UCSD-AML1 (cell line): Measurements from ENCODE around the gene SLC4A7.
"Not testable (repeated sequence)": the region's sequence is repeated elsewhere in the genome, so short reads cannot be mapped to it uniquely, and the experiment has no call there.

Experiments
- DNase-seq: peaks from one replicate; lab custom pipeline; 2025; ENCODE audit not compliant: unreplicated experiment; lab: John Stamatoyannopoulos, UW

The SLC4A7 gene

DNA sequence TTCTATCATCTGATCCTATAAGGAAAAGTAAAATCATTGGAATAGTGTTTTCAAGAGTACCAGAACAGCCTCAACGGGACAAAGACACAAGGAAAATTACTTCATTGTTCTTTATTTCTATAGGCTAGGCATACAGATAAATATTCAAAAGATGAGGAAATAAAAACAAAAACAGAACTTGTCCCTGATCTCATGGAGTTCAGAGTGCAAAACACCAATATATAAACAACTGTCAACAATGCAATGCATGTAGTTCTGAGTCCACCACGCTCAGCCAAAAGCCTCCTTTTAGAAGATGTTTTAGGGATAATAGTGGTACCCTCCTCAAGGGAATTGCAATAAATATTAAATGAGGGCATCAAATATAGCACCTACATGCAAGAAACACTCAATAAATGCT is 4.6 kb upstream of the SLC4A7 start:
- DNase-seq = no peak

DNA sequence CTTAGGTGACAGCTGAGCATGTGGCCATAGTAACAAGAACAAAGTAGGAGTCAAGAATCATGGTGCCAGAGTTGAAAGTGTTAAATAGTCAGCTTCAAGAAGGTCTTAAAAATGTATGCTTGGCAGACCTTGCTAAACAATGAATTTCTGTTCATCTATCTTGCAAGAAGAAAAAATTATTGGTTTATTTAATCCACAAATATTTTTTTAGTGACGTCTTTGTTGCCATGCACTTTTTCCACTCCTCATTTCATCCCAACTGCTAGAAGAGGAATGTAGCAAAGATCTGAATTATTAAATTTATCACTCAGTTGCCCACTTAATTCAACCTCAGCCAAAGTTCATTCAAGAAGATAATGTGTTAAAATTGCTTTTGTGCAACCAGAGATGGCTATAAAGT is 3.2 kb upstream of the SLC4A7 start:
- DNase-seq = no peak

DNA sequence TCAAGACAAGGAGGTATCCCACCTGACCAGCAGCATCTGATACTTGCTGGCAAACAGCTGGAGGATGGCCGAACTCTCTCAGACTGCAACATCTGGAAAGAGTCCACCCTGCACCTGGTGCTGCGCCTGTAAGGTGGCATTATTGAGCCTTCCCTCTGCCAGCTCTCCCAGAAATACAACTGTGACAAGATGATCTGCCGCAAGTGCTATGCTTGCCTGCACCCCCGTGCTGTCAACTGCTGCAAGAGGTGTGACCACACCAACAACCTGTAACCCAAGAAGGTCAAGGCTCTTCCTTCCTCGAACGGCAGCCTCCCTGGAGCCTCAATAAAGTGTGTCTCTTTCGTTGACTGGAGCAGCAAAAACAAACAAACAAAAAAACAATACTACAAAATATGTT is 2.2 kb upstream of the SLC4A7 start:
- DNase-seq = no peak

DNA sequence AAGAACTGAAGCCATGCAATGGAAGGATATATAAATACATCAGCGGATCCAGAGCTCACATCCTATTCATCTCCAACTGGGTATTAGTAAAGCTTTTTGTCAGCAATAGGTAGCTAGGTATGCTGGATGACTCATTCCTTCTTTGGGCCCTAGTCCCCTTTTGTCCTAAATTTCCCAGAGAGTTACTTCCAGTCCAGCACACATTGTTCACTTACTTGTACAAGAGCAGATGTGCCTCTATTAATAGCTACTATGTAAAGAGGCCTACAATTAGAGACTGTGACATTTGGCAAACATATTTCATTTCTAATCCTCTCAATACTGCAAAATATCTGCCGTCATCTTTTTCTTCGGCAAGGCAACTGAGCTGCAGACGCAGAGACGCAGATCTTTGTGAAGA is 1.7 kb upstream of the SLC4A7 start:
- DNase-seq = no peak

DNA sequence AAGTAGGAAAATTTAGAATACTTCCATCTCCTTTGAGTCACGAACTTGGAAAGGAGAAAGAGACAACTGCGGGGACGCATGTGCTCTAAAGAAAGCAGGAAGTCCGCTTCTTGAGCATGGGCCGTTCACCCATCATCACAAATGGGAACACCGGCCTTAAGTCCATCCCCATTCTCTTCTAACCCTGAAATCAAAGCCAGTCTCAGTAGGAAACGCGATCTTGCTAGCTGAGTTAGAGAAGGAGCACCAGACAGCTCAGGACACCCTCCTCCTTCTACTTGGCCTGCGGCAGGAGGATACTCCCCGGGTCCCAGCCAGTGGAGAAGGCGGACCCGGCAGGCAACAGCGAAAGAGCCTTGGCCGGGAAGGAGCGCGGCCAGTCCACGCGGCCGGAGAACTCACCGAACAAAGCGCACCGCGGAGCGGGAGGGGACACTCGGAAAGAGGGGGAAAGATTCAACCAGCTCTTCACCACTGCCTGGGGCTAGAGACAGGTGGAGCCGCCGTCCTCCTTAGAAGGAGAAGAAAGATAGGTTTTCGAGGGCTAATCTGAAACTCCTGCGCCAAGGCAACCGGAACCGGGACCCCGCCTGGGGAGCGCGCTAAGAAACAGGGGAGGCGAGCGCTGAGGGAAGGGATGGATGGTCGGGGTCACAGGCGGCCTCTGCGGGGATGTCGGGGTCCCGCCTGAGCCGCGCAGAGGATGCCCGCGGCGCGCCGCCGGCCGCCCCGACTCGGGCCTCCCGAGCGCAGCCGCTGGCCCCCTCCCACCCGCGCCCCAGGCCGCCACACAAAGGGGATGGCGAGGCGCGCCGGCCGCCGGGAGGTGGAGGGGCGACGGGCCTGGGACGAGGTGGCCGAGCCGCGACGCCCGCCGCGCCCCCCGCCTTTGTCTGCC is 818 bp downstream of the SLC4A7 start:
- peak; percentile 57 for DNase-seq

DNA sequence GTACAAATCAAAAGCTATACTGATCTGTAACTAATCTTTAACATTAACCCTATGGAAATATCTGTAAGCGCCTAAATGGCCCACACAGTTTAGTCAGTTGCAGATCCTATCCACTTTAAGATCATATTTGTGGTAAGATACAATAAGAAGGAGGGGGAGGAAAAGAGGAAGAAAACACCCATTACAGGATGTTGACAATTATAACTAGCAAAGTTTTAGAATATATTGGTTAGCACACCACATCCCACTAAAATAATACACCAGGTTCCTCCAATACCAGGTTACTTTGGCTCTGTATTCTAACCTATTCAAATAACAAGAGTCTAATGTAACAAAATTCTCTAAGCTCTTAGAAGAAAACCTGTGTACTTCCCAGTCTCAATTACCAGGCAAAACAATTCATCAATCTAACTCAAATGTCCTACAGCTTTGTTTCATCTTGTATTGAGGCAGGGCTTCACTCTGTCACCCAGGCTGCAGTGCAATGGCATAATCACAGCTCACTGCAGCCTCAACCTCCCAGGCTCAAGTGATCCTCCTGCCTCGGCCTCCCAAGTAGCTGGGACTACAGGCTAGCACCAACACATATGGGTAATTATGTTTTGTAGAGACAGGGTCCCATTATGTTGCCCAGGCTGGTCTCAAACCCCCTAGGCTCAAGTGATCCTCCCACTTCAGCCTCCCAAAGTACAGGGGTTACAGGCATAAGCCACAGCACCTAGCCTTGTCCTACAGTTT is 4.2 kb downstream of the SLC4A7 start:
- DNase-seq = no peak

DNA sequence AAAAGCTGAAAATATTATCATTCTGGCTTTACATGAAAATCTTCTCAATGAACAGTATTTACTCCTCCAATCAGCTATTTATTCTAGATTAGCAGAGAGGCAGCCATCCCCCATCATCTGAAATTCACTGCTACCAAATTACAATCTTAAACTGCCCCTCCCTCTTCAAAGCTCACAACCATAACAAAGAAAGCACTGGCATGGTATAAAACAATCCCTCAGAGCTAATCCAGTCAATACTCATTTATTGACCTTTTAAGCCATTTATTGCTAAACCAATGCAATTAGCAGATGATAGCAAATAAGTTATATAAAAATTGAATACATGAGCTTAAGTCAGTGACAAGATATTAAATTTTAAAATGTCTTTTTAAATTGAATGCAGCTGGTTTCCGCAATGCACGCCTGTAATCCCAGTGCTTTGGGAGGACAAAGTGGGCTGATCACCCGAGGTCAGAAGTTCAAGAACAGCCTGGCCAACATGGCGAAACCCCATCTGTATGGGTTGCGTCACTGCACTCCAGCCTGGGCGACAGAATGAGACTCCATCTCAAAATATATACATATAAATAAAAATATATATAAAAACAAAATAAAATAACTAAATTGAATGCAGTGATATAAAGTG is 12.1 kb downstream of the SLC4A7 start:
- DNase-seq = no peak

DNA sequence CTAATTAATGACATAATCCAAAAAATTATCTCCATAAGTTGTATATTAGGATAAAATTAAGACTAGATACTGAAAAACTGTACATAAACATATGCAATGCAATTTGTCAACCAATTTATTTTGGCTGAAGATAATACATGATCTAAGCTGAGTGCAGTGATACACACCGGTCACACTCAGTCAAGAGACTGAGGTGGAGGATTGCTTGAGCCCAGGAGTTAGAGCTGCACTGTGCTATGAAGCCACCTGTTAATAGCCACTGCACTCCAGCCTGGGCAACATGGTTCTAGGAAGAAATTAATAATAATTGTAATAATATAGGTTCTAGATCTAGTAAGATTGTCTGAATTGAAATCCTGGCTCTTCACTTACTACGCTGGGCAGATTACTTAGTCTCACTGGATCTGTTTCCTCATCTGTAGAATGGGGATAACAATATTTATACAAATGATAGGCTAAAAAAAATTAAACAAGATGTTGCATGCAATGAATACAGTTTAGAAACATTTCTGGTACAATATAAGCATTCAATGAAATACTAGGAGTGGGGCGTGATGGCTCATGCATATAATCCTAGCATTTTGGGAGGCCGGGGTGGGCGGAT is 15.8 kb downstream of the SLC4A7 start:
- no peak for DNase-seq

DNA sequence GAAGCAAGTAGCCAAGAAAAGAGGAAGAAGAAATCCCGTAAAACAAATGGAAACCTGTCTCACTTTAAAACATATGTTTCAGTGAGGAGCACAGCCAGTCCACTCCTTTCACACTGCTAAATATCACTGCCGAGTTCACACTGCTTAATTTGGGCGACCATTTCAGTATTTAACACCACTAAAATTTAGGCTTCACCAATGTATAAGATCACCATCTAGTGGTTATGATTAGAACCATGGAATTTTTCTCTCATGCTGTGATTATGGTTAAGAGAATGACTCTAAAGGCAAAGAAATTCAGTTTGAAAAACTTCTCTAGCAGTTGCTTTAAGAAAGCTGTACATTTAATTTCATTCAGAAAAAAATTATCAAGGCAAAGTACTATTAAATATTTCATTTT is 16.6 kb downstream of the SLC4A7 start:
- DNase-seq = no peak

DNA sequence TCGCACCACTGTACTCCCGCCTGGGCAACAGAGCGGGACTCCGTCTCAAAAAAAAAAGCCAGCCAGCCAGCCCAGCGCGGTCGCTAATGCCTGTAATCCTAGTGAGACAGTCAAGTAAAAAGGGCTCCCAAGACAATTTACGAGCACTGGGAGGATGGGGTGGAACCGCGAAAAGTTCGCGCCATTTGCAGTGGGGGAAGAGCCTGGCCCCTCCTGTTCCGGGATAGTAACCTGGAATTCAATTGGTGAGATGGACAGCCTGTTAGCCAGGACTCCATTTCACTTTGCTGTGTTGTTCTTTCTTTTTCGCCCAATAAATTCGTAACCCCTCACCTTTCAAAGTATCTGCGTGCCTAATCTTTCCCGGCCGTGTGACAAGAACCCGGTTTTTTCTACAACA is 19.5 kb downstream of the SLC4A7 start:
- no peak for DNase-seq

DNA sequence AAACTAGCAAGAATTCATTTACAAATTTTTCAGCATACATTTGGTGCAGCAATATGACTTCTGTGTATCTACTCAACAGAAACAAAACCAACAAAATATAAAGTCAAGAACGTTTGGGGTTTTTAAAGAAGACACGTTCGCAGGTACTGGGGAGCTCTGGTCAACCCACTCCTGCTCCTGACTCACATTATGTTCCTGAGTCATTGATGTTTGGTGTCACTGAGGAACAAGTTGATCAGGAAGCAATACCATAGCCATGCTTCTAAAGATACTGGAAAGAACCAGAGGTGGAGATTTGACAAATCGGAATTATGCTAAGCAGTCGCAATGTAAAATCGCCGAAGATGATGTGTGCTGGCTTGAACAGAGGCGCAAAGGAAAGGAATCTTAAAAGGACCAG is 22.0 kb downstream of the SLC4A7 start:
- DNase-seq = no peak

DNA sequence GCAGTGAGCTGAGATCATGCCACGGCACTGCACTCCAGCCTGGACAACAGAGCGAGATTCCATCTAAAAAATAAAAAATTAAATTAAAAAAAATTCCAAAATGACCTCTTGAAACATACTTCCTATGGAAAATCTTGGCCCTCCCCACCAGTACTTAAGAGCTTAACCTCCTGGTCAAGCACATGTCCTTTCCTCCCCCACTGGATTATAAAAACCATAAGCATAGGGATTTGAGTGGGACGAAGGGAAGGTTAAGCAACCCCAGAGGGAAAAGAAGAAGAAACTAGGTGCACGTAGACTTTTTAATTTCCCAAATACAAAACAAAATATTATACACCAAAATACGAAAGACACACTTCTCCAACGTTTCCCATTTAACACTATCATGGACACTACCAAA is 25.3 kb downstream of the SLC4A7 start:
- no peak for DNase-seq

DNA sequence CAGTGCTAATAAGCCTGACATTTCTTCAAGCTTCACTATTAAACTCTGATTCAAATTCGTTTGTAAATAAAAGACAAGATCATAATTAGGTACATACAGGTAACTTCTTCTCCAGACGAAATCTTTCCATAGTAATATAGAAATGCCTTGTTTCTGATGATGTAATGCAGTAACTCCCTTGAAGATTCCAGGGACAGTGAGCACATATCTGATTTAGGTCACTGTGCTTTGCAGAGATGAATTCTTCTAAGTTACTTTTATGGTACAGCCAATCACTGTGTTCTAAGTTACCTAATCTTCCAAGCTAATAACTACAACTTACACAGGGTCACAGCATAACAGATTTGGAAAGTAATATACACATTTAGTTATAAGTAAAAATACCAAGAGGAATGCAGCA is 27.6 kb downstream of the SLC4A7 start:
- no peak for DNase-seq

DNA sequence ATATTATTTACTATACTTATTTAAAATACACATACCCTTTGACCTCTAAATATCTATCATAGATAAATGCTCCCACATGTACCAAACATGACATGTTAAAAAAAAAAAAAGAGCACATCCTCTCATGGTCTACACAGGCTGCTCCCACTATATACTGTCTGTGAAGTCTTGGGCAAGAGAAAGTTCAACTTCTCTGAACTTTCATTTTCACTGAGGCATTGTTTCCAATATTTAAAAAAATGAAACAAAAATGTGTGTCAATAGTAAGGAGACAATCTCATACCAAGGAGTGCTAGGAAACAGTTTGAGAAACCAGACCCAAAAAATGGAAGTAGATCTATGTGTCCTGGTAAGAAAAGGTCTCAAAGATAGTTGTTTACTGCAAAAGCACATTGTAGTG is 29.3 kb downstream of the SLC4A7 start:
- no peak for DNase-seq

DNA sequence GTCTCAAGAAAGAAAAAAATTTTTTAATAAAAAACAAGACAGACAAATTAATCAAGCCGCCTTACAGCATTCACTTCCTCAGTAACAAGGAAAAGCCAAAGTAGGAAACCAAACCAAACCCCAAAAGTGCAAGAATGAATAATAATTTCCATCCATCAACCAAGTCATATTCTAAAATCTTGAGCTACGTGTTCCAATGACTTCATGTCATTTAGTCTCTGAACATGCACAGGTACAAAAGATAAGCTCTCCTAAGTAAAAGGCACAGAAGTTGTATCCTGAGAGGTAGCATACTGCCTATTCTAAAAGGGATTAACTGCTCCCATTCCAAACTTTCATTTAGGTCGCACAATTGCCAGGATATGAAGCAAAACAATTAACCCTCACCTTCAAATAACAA is 29.7 kb downstream of the SLC4A7 start:
- no peak for DNase-seq

DNA sequence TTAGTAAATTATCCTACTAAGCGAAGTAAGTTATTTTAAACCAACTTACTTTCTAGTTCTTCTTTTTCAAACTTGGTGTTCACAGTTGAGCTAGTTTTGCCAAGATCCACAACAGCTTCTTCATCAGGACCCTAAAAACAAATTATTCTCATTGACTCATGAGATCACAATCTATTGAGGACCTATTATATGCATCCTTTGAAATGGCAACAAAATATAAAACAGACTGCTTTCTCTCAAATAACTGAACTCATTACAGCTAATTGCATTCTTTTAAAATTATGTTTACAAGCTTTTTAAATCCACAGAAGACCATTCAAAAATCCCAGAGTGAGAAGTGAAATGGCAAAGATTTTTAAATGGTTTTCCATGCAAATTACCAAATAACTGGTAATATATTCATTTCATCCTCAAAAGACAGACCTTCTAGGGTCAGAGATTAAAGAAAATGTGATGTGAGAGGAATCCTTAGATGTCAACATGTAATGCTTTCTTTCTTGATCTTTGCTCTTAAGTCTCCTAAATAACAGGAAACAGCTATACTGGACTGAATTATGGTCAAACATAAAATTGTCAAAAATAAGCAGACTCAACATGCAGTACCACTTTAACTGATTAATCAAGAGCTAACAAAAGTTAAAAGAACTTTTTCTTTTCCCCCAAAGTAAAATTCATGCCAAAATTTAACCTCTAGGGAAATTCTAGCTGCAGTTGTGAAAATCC is 31.7 kb downstream of the SLC4A7 start:
- DNase-seq = no peak

DNA sequence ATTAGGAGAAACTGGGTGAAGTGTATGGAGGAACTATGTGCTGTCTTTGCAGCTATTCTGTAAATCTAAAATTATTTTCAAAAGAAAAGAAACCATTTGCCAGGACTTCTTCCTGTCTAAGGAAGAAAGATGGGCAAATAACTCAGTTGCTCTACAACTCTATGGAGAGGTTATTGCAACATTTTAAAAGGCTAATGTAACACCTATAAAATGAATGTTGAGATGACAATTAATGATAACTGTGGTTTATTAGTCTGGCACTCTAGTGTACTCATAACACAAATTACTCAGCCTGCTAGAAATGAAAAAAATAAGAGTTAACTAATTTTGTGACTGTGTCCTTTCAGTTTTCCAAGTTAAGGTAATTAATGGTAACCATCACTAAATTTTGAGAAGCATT is 32.3 kb downstream of the SLC4A7 start:
- DNase-seq = no peak

DNA sequence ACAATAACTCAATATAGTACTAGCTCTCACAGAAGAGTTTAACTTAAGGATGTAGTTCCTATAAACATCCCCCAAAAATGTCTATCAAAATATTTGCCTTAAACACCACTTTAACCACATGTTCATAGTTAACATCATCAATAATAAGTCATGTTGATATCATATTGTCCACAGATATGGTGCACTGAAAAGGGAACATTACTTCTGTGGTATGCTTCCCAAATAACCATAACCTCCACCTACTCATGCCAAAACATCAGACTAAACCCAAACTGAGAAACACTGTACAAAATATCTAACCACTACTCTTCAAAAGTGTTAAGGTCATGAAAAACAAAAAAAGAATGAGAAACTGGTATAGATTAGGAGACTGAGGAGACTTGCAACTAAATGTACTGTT is 32.9 kb downstream of the SLC4A7 start:
- DNase-seq = no peak

DNA sequence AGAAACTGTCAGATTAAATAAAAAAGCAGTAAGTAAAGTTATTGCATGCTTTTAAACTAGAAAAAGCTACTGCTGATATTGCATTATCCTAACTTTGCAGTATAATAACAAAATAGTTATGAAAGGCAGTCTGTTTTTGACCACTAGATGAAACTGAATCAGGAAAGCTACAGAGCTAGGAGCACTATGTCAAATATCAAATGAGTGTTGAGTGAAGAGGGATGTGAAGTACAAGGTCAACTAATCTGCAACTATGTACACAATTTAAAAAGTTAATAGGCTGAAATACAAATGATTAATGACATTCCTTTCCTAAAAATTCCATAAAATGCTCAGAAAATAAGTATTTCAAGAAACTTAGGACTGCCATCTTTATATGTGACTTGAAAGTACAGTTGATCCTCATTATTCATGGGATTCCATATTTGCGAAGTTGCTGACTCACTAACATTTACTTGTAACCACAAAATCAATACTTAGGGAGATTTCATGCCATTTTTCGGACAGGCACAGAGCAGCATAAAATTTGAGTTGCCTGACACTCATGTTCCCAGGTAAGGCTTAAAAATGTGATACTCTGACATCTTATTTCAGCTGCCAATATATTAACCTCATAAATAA is 34.5 kb downstream of the SLC4A7 start:
- no peak for DNase-seq

DNA sequence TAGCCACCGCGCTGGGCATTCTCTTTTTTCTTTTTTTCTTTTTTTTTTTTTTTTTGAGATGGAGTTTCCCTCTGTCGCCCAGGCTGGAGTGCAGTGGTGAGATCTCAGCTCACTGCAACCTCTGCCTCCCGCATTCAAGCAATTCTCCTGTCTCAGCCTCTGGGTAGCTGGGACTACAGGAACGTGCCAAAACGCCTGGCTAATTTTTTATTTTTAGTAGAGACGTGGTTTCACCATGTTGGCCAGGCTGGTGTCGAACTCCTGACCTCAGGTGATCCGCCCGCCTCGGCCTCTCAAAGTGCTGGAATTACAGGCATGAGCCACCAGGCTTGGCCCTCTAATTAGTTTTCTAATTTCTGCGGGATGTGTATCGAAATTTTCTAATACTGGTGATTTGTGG is 41.2 kb downstream of the SLC4A7 start:
- not testable (repeated sequence) for DNase-seq

DNA sequence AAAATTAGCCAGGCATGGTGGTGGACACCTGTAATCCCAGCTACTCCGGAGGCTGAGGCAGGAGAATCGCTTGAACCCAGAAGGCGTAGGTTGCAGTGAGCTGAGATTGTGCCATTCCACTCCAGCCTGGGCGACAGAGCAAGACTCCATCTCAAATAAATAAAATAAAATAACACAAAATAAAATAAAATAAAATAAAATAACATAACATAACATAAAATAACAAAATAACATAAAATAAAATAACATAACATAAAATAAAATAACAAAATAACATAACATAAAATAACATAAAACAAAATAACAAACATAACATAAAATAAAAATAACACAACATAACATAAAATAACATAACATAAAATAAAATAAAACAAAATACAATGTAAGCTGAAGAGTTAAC is 45.8 kb downstream of the SLC4A7 start:
- not testable (repeated sequence) for DNase-seq
